HAP-1 (cell line): ENCODE measurements around the gene MYBPC1.
"Not testable (repeated sequence)": the region's sequence is repeated elsewhere in the genome, so short reads cannot be mapped to it uniquely, and the experiment has no call there.

Experiments
- DNase-seq, 2 experiments: peaks; one replicate each; pipeline ENCODE4 v3.0.0-alpha.2; 2016 to 2020; ENCODE audit warnings: low spot score in 2 of 2
- H3K27me3 ChIP-seq: fragments of 250-450 bp; sonication (Bioruptor Pico); 2 replicates; pipeline ENCODE4 v1.5.1; 2020; ENCODE audit warnings: low read depth, mild to moderate bottlenecking, moderate library complexity
- H3K36me3 ChIP-seq: fragments of 250-450 bp; sonication (Bioruptor Pico); replicated peaks from 2 replicates; pipeline ENCODE4 v1.5.1; 2020; ENCODE audit warnings: mild to moderate bottlenecking
- H3K4me1 ChIP-seq: fragments of 250-450 bp; sonication (Bioruptor Pico); 2 replicates; pipeline ENCODE4 v1.5.1; 2020; ENCODE audit warnings: mild to moderate bottlenecking
- H3K4me3 ChIP-seq: fragments of 250-450 bp; sonication (Bioruptor Pico); 2 replicates; pipeline ENCODE4 v1.5.1; 2020; ENCODE audit warnings: mild to moderate bottlenecking, moderate library complexity
- H3K9me3 ChIP-seq: fragments of 250-450 bp; sonication (Bioruptor Pico); 2 replicates; pipeline ENCODE4 v1.5.1; 2020; ENCODE audit warnings: mild to moderate bottlenecking, moderate library complexity
- in situ Hi-C: fragments of 300-500 bp; cut with MboI; formaldehyde crosslinking; loops from 3 replicates; pipeline ENCODE4 v1.14.3; 2020; ENCODE audit warnings: low sequenced_read_pairs, inconsistent platforms, mixed read lengths

The MYBPC1 gene

GRCh38 chr12:101714877-101715444, 120.2 kb downstream of the MYBPC1 start:
- in situ Hi-C loops, result no loop called here
- H3K9me3 ChIP-seq, result no peaks in the 10 kb centered on the region
- peaks cover 17% of the 10 kb centered on the region for H3K36me3 ChIP-seq
- H3K27me3 ChIP-seq, result no peaks in the 10 kb centered on the region
- no peak for DNase-seq
- H3K4me3 ChIP-seq, result no peak overlapping the region
- peaks cover 2% of the 10 kb centered on the region for H3K4me1 ChIP-seq

GRCh38 chr12:101719566-101719965, 124.8 kb downstream of the MYBPC1 start:
- Histone ChIP-seq H3K4me3 (no peak overlapping the region), H3K27me3 (no peaks in the 10 kb centered on the region), H3K9me3 (no peaks in the 10 kb centered on the region), H3K36me3 (peaks cover 30% of the 10 kb centered on the region), H3K4me1 (no peaks in the 10 kb centered on the region)
- in situ Hi-C loops, result no loop called here
- no peak for DNase-seq

- Histone ChIP-seq H3K36me3 (peaks cover 30% of the 10 kb centered on the region), H3K9me3 (no peaks in the 10 kb centered on the region), H3K27me3 (no peaks in the 10 kb centered on the region), H3K4me3 (no peak overlapping the region), H3K4me1 (no peaks in the 10 kb centered on the region)
- in situ Hi-C loops, result no loop called here
- DNase-seq, result no peak
Measured at GRCh38 chr12:101720118-101720517, 125.3 kb downstream of the MYBPC1 start.

GRCh38 chr12:101722392-101722791, 127.6 kb downstream of the MYBPC1 start:
- Histone ChIP-seq H3K9me3 (no peaks in the 10 kb centered on the region), H3K36me3 (peaks cover 41% of the 10 kb centered on the region), H3K4me1 (no peaks in the 10 kb centered on the region), H3K27me3 (no peaks in the 10 kb centered on the region), H3K4me3 (no peak overlapping the region)
- in situ Hi-C loops, result no loop called here
- no peak for DNase-seq

- H3K36me3 ChIP-seq, result peaks cover 42% of the 10 kb centered on the region
- H3K9me3 ChIP-seq, result no peaks in the 10 kb centered on the region
- H3K27me3 ChIP-seq, result no peaks in the 10 kb centered on the region
- no peak for DNase-seq
- H3K4me3 ChIP-seq, result no peak overlapping the region
- in situ Hi-C loops, result no loop called here
- H3K4me1 ChIP-seq, result no peaks in the 10 kb centered on the region
Measured at GRCh38 chr12:101727098-101727497, 132.3 kb downstream of the MYBPC1 start.

- Histone ChIP-seq H3K4me3 (no peak overlapping the region), H3K4me1 (peaks cover 9% of the 10 kb centered on the region), H3K36me3 (peaks cover 37% of the 10 kb centered on the region), H3K9me3 (no peaks in the 10 kb centered on the region), H3K27me3 (no peaks in the 10 kb centered on the region)
- DNase-seq, result no peak
- in situ Hi-C loops, result no loop called here
Measured at GRCh38 chr12:101729842-101730241, 135.1 kb downstream of the MYBPC1 start.

- H3K27me3 ChIP-seq, result no peaks in the 10 kb centered on the region
- peaks cover 21% of the 10 kb centered on the region for H3K36me3 ChIP-seq
- no peak overlapping the region for H3K4me3 ChIP-seq
- DNase-seq, result no peak
- H3K9me3 ChIP-seq, result no peaks in the 10 kb centered on the region
- in situ Hi-C loops, result no loop called here
- H3K4me1 ChIP-seq, result peaks cover 9% of the 10 kb centered on the region
Measured at GRCh38 chr12:101732318-101732717, 137.5 kb downstream of the MYBPC1 start.

- Histone ChIP-seq H3K4me1 (peaks cover 9% of the 10 kb centered on the region), H3K36me3 (peaks cover 21% of the 10 kb centered on the region), H3K9me3 (no peaks in the 10 kb centered on the region), H3K27me3 (no peaks in the 10 kb centered on the region), H3K4me3 (no peak overlapping the region)
- peak; percentile 69 to 93 for DNase-seq
- in situ Hi-C loops, result no loop called here
Measured at GRCh38 chr12:101733166-101733565, 138.4 kb downstream of the MYBPC1 start.

GRCh38 chr12:101734482-101734881, 139.7 kb downstream of the MYBPC1 start:
- DNase-seq, in situ Hi-C loops, H3K27me3 ChIP-seq, H3K4me3 ChIP-seq, H3K4me1 ChIP-seq, H3K9me3 ChIP-seq: not testable (repeated sequence)
- H3K36me3 ChIP-seq, result peaks cover 17% of the 10 kb centered on the region
